HUDEP-2 (cell line): ENCODE measurements around the gene CTBP2.
"Not testable (repeated sequence)": the region's sequence is repeated elsewhere in the genome, so short reads cannot be mapped to it uniquely, and the experiment has no call there.

Source experiments
- DNase-seq, 76 experiments: peaks; one replicate each; lab custom pipeline; 2025; ENCODE audit not compliant: unreplicated experiment in 76 of 76; lab: John Stamatoyannopoulos, UW

Gene CTBP2

GRCh38 chr10:124988753-124989152 is 171.6 kb downstream of the CTBP2 start:
- not testable (repeated sequence) for DNase-seq

DNA sequence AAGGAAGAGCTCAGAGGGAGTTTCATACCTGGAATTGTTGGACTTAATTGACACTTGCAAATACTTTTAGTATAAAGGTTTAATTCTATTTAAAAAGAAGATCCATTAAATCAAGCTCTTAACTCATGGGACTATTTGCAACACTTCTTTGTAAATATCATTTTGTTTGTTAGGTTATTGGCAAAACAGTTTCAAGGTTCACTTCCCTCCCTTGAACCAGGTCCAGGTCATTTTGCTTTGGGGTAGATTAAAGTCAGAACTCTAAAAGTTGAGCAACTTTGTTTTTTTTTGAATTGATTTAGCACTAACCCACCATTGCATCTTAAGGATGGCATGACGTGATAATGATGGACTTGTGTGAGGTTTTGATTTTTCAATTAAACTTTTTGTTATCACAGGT is 172.6 kb downstream of the CTBP2 start:
- DNase-seq = no peak

- no peak for DNase-seq
These were observed 175.2 kb downstream of the CTBP2 start for GRCh38 chr10:124985162-124985561.

DNA sequence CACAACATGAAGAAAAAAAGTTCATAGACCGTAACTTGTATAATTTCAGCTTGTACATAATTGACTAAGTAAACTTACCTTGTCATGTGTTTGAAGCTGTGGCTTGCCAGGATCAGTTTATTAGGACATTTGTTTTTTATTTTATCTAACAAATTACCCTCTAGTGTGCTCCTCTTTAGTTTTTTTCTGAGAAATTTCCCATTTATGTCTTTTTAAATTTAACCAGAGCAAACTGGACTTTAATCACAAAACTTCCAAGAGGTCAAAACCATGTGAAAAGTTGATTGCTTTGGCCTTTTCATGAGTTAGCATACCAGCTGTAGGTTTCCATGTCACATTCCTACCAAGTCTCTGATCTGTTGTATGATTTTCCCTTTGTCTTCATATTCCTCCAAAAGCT is 176.0 kb downstream of the CTBP2 start:
- no peak for DNase-seq

DNA sequence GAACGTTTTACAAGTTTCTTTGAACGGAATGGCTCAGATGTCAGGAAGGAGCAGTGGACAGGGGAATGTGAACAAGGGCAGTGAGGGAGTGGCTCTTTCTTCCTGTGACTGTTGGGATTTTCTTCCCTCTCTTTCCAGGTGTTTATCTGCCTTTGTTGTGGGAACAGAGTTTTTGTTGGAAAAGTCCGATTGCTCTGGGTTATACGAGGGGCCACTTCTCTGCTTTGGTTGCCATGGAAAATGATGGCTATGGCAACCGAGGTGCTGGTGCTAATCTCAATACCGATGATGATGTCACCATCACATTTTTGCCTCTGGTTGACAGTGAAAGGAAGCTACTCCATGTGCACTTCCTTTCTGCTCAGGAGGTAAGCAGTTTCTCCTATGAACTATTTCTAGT is 177.0 kb downstream of the CTBP2 start:
- no peak for DNase-seq

DNA sequence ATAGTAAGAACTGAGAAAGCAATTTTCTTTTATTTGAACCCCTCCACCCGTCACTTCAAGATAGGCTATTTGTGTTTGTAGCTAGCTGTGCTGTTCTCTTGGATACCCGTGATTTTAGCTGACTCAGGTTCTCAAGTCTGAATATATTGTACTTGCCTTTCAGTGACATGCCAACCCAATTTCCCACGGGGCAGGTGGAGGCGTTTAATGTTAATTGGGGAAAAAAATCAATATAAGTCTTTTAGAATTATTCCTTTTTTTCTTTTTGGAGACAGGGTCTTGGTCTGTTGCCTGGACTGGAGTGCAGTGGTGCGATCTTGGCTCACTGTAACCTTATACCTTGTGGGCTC is 182.0 kb downstream of the CTBP2 start:
- no peak for DNase-seq

- no peak for DNase-seq
These were observed 182.6 kb downstream of the CTBP2 start for GRCh38 chr10:124977648-124978375.

DNA sequence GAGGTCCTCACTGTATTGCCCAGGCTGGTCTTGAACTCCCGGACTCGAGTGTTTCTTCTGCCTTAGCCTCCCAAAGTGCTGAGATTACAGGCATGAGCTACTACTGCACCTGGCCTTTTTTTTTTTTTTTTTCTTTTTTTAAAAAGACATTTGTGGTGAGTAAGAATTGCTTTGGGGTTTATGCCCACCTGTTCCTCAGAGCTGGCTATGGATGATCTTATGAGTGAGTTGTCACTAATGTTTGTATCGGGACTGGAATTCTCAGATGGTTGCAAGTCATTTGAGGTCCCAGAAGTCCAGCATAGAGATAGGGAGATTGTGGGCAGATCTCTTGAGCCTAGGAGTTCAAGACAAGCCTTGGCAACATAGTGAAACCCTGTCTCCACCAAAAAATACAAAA is 183.2 kb downstream of the CTBP2 start:
- no peak for DNase-seq

DNA sequence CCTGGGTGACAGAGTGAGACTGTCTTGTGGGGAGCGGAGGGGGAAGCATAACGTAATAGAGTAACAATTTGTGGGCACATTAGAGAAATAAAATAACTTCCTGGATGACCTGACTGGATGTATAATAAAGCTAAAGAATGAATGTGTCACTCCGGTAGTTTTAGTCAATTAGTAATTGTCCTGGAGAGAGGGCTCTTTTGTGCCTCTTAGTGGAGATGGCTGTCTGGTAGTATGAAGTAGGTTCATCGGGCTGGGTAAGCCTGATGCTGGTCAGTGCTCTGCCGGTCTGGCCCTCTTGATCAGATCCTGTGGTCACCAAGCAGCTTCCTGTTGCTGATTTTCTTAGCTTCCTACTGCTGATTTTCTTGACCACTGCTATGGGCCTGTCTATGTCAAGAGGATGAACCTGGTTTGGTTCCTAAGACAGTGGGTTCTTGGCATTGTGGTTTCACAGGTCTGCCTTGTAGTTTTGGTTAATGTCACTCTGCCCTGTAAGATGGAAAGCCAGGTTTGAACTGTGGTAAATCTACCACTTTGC is 184.3 kb downstream of the CTBP2 start:
- no peak for DNase-seq

DNA sequence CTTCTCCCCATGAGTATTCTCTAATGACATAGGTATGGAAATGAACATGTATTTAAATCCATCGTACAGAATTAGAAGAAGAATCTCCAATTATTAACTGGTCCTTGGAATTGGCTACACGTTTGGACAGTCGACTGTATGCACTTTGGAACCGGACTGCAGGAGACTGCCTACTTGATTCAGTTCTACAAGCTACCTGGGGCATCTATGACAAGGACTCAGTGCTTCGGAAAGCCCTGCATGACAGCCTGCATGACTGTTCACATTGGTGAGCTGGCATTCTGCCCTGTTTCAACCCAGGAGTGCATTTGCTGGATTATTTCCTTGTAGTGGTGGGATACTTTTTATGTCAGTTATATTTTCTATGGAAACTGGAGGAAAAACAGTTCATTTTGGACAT is 186.2 kb downstream of the CTBP2 start:
- DNase-seq = no peak

DNA sequence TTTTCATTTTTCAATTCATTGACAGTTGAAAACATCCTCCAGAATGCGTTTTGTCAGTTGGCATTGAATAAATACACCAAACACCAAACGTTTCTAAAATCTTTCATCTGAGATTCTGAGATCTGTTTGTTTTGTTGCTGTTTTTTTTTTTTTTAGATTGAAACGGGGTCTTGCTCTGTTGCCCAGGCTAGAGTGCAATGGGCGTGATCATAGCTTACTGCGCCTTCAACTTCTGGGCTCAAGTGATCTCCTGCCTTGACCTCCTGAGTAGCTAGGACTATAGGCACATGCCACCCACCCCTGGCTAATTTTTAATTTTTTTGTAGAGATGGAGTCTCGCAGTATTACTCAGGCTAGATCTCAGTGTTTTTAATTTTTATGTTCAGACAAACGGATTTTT is 187.7 kb downstream of the CTBP2 start:
- DNase-seq = no peak

DNA sequence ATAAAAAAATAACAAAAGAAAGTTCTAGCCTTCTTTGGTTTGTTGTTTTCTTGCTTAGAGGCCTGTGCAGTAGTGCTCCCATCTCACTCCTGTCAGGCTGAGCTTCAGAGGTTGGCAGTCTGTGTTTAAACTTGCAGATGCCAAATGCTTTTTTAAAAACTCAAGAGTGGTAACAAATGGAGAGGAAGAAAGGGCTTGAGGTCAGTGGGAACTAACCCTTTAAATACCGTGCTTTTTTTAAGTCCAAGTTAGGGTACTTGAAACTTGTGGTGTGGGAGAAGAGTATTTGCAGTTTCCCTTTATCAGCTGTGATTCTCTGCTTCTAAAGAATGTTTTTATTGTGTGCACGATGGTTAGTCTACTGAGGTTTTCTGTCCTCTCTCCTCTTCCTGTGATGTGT is 189.1 kb downstream of the CTBP2 start:
- no peak for DNase-seq

- no peak for DNase-seq
These were observed 193.1 kb downstream of the CTBP2 start for GRCh38 chr10:124967255-124967654.

GRCh38 chr10:124966008-124966407 is 194.4 kb downstream of the CTBP2 start:
- no peak for DNase-seq

- DNase-seq = no peak
These were observed 196.3 kb downstream of the CTBP2 start for GRCh38 chr10:124963866-124964720.

GRCh38 chr10:124962421-124962820 is 197.9 kb downstream of the CTBP2 start:
- no peak for DNase-seq

GRCh38 chr10:124961248-124961570 is 199.2 kb downstream of the CTBP2 start:
- DNase-seq = peak in 2 of 76 experiments; percentile 11 to 28

- DNase-seq = no peak
These were observed 200.8 kb downstream of the CTBP2 start for GRCh38 chr10:124959564-124959963.

GRCh38 chr10:124957404-124957947 is 202.9 kb downstream of the CTBP2 start:
- no peak for DNase-seq

- DNase-seq = no peak
These were observed 203.6 kb downstream of the CTBP2 start for GRCh38 chr10:124956764-124957163.

- no peak for DNase-seq
These were observed 204.5 kb downstream of the CTBP2 start for GRCh38 chr10:124955868-124956267.

DNA sequence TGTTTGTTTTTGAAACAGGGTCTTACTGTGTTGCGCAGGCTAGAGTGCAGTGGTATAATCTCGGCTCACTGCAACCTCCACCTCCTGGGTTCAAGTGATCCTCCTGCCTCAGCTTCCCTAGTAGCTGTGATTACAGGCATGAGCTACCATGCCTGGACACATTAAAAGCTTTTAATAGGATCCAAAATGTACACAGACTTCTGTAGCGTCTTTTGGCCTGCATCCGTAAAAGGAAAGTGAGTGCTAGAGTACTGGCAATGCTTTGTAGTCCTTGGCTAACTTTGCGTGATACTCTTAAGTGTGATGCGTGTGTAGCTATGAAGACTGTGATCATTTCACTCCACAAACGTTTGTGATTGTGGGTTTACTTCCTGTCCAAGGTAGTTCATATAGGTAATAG is 205.1 kb downstream of the CTBP2 start:
- no peak for DNase-seq
